DMS114 treated with DMSO at 0.1 percent for 48 hours (cell line): ENCODE results near the gene PGC.

ENCODE experiments used
- DNase-seq: peaks from one replicate; lab custom pipeline; 2025; ENCODE audit not compliant: unreplicated experiment; lab: John Stamatoyannopoulos, UW

Gene PGC

GRCh38 chr6:41731561-41732086 lies 15.6 kb downstream of the PGC start:
- no peak for DNase-seq

GRCh38 chr6:41730531-41731436 lies 16.4 kb downstream of the PGC start:
- no peak for DNase-seq

- DNase-seq, result no peak
Observed at GRCh38 chr6:41729624-41730023, 17.6 kb downstream of the PGC start.

- no peak for DNase-seq
Observed at GRCh38 chr6:41728954-41729353, 18.2 kb downstream of the PGC start.

- DNase-seq, result no peak
Observed at GRCh38 chr6:41728073-41728936, 18.9 kb downstream of the PGC start.

GRCh38 chr6:41727705-41728072 lies 19.5 kb downstream of the PGC start:
- no peak for DNase-seq

GRCh38 chr6:41726876-41727275 lies 20.3 kb downstream of the PGC start:
- no peak for DNase-seq

- no peak for DNase-seq
Observed at GRCh38 chr6:41724586-41725501, 22.4 kb downstream of the PGC start.

- DNase-seq, result no peak
Observed at GRCh38 chr6:41724228-41724580, 23.0 kb downstream of the PGC start.

- DNase-seq, result no peak
Observed at GRCh38 chr6:41723530-41724227, 23.5 kb downstream of the PGC start.

- no peak for DNase-seq
Observed at GRCh38 chr6:41722969-41723529, 24.1 kb downstream of the PGC start.

- DNase-seq, result no peak
Observed at GRCh38 chr6:41721414-41721813, 25.8 kb downstream of the PGC start.

- DNase-seq, result no peak
Observed at GRCh38 chr6:41720783-41721182, 26.4 kb downstream of the PGC start.

GRCh38 chr6:41720262-41720620 lies 27.0 kb downstream of the PGC start:
- DNase-seq, result no peak

GRCh38 chr6:41719436-41720261 lies 27.5 kb downstream of the PGC start:
- no peak for DNase-seq

- DNase-seq, result no peak
Observed at GRCh38 chr6:41718828-41719227, 28.4 kb downstream of the PGC start.

GRCh38 chr6:41717392-41717736 lies 29.8 kb downstream of the PGC start:
- DNase-seq, result no peak

GRCh38 chr6:41716516-41717391 lies 30.4 kb downstream of the PGC start:
- no peak for DNase-seq
